ENCODE results near the gene SLC8B1.

- TF ChIP-seq EZH2 (IDR thresholded peaks at IDR 0.05) = no peak
- TF ChIP-seq POLR2A (IDR thresholded peaks at IDR 0.05; ENCODE audit: borderline replicate concordance, extremely low read depth, insufficient read depth, insufficient read length) = no peak
- TF ChIP-seq CTCF (IDR thresholded peaks at IDR 0.05 in 2 of 3, conservative IDR thresholded peaks at IDR 0.05 in 1 of 3; ENCODE audit: borderline replicate concordance in 1 of 3, insufficient read depth in 1 of 3, low read depth in 2 of 3, low read length in 2 of 3) = no peak
- TF ChIP-seq MAX (IDR thresholded peaks at IDR 0.05) = no peak
- TF ChIP-seq RAD21 (IDR thresholded peaks at IDR 0.05; ENCODE audit: low read depth) = no peak
- TF ChIP-seq CEBPB (IDR thresholded peaks at IDR 0.05; ENCODE audit: low read depth) = no peak
- no peak for TF ChIP-seq REST (IDR thresholded peaks at IDR 0.05; ENCODE audit: low read depth)
- no peak for TF ChIP-seq ELF1 (IDR thresholded peaks at IDR 0.05; ENCODE audit: borderline replicate concordance, low read depth)
These were observed 36.9 kb upstream of the SLC8B1 start for GRCh38 chr12:113371808-113372207.
